Measurements from ENCODE around the gene NHSL1.

DNA sequence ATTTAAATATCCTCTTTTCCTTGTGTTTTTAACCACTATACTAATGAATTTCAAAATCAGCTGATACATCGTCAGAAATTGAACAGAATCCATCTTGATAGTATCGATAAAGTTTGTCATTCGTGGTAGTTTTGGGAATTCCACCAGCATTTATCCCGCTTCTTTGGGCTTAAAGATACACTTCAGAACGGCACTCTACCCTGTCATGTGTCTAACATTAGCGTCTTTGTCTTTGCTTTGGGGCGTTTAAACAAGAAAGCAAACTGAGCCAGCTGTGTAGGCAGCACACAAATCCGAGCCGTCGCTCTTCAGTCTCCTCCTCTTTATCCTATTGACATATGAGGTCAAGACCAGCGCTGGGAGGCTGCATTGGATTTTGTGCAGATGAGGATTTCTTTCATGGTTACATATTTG is 27.5 kb upstream of the NHSL1 start:
- TF ChIP-seq, protein P1, sequence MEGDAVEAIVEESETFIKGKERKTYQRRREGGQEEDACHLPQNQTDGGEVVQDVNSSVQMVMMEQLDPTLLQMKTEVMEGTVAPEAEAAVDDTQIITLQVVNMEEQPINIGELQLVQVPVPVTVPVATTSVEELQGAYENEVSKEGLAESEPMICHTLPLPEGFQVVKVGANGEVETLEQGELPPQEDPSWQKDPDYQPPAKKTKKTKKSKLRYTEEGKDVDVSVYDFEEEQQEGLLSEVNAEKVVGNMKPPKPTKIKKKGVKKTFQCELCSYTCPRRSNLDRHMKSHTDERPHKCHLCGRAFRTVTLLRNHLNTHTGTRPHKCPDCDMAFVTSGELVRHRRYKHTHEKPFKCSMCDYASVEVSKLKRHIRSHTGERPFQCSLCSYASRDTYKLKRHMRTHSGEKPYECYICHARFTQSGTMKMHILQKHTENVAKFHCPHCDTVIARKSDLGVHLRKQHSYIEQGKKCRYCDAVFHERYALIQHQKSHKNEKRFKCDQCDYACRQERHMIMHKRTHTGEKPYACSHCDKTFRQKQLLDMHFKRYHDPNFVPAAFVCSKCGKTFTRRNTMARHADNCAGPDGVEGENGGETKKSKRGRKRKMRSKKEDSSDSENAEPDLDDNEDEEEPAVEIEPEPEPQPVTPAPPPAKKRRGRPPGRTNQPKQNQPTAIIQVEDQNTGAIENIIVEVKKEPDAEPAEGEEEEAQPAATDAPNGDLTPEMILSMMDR (IDR thresholded peaks at IDR 0.05): no peak
- TF ChIP-seq POLR2A (IDR thresholded peaks at IDR 0.05): no peak
